ENCODE data around the gene PRKRA.

PRKRA gene

DNA sequence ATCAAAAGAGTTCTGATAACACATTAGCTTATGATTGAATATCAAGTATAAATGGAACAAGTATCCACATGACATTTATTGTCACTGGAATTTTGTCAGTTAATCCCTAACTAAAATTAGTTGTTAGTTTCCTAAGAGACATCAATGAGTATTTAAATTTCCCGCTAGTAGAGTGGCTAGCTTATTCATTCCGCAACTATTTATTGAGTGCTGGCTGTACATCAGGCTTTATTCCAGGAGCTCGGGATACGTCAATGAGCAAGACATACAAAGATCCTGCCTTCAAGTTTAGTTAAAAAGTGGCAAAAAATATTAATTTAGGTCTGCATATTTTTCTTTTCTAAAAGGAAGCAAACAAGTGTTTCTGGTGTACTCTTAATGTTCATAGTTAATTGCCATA is 59.3 kb downstream of the PRKRA start:
- Histone ChIP-seq H3K4me3 (ENCODE audit: low read length) (no peak overlapping the region), H3K4me1 (ENCODE audit: insufficient read depth, low read length) (no peaks in the 10 kb centered on the region), H3K27me3 (ENCODE audit: insufficient read depth, low read length) (no peaks in the 10 kb centered on the region), H3K27ac (ENCODE audit: low read depth, low read length) (no peak overlapping the region), H3K36me3 (ENCODE audit: insufficient read depth, low read length) (0 out of 2 replicates have a peak, but pooled peaks cover 5% of the 10 kb centered on the region), H3K9ac (ENCODE audit: low read depth, low read length) (no peak overlapping the region), H3K9me3 (ENCODE audit: insufficient read depth, low read depth, low read length) (no peaks in the 10 kb centered on the region)
- 95% methylated on average over 4 of the region's 4 CpGs for WGBS

DNA sequence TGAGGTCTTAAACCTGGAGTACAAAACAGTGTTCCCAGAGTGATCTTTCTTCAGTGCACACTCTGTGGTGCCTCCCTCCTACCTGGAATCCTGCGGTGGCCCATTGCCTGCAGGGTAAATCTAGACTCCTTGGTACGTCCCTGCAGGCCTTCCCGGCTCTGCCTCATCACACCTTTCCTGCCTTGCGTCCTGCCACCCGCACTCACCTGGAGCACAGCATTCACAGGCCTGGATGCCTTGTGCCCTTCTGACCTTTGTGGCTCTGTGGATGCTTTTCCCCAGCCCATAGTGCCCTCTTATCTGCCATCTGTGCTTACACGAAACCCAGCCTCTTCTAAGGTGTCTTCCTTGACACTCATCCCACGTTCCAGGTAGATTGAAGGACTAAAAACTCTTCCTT is 62.7 kb downstream of the PRKRA start:
- WGBS, result 92% methylated on average over 7 of the region's 7 CpGs
- Histone ChIP-seq H3K4me1 (ENCODE audit: insufficient read depth, low read length) (no peaks in the 10 kb centered on the region), H3K27me3 (ENCODE audit: insufficient read depth, low read length) (no peaks in the 10 kb centered on the region), H3K36me3 (ENCODE audit: insufficient read depth, low read length) (0 out of 2 replicates have a peak, but pooled peaks cover 5% of the 10 kb centered on the region), H3K27ac (ENCODE audit: low read depth, low read length) (no peak overlapping the region), H3K4me3 (ENCODE audit: low read length) (no peak overlapping the region), H3K9me3 (ENCODE audit: insufficient read depth, low read depth, low read length) (no peaks in the 10 kb centered on the region), H3K9ac (ENCODE audit: low read depth, low read length) (no peak overlapping the region)

DNA sequence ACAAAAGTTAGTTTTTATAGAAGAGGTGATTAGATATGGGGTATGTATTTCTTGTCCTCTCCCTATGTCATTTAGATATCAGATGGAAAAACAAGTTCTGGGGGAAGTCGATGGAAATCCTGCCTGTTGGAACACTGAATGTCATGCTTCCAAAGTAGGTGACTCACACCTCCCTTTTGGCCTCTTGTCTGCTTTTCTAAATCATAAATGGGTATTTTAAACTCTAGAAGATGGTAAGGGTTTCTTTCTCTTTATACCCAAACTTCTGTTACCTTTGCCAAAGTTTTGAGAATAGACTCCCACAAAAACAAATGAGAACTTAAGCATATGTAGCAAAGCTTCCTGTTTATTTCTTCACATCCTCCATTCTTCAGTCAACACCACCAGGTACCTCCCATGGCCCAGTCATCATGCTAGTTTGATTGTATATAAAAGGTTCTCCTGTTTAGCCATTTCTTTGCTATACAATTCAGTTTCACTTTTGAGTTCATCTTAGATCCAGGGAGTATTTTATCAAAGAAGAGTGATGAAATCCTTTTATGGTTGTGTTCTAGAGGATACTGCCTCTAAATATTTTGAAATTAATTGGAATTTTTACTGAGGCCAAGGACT is 63.9 kb downstream of the PRKRA start:
- Histone ChIP-seq H3K36me3 (ENCODE audit: insufficient read depth, low read length) (0 out of 2 replicates have a peak, but pooled peaks cover 5% of the 10 kb centered on the region), H3K9me3 (ENCODE audit: insufficient read depth, low read depth, low read length) (no peaks in the 10 kb centered on the region), H3K9ac (ENCODE audit: low read depth, low read length) (no peak overlapping the region), H3K4me1 (ENCODE audit: insufficient read depth, low read length) (no peaks in the 10 kb centered on the region), H3K27ac (ENCODE audit: low read depth, low read length) (no peak overlapping the region), H3K4me3 (ENCODE audit: low read length) (no peak overlapping the region), H3K27me3 (ENCODE audit: insufficient read depth, low read length) (no peaks in the 10 kb centered on the region)
- WGBS, result 100% methylated on average over 1 of the region's 1 CpG

DNA sequence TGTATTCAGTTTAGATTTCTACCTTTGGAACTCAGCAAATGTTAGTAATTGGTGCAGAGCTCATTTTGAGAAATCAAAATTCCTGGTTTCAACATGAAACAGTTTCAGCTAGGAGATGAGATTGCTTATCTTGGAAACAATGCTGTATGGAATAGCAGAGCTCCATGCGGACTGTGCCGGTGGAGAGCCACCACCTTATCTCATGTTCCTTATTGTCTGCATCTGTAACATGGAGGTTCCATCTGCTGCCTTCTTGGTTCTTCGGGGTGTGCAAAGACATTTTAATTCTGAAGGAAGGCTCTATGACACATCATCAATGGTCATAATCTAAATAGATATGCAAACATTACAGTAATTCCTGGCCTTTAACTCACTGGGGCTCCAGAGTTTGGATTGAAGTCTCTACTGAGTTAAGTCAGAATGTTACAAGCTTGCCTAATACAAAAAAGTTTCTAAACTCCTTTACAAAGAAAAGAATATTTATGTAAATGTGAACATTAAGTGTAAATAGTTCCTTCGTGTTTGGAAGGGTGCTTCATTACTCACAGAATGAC is 65.3 kb downstream of the PRKRA start:
- no peak overlapping the region for H3K9ac ChIP-seq (ENCODE audit: low read depth, low read length)
- H3K27ac ChIP-seq (ENCODE audit: low read depth, low read length), result no peak overlapping the region
- WGBS, result 90% methylated on average over 3 of the region's 4 CpGs

DNA sequence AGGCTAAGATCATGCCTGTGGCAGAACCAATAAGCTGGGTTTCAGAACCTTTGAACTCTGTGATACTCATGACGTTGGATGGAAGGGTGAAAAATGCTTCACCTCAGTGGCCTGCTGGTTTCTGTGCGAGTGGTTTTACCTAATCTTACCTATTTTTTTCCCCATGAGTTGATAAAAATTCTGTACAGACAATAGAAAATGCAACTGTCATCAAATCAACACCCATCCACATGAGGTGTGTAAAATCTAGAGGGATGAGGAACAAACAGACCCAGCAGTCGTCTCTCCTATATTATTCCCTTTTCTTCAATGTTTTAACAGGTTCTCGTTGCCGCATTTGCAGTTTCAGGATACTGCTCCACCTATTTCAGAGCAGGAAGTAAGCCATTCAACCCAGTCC is 67.3 kb downstream of the PRKRA start:
- Histone ChIP-seq H3K36me3 (ENCODE audit: insufficient read depth, low read length) (0 out of 2 replicates have a peak, but pooled peaks cover under 1% of the 10 kb centered on the region), H3K9me3 (ENCODE audit: insufficient read depth, low read depth, low read length) (no peaks in the 10 kb centered on the region), H3K27me3 (ENCODE audit: insufficient read depth, low read length) (no peaks in the 10 kb centered on the region), H3K4me1 (ENCODE audit: insufficient read depth, low read length) (no peaks in the 10 kb centered on the region), H3K9ac (ENCODE audit: low read depth, low read length) (no peak overlapping the region), H3K4me3 (ENCODE audit: low read length) (no peak overlapping the region), H3K27ac (ENCODE audit: low read depth, low read length) (no peak overlapping the region)
- 95% methylated on average over 5 of the region's 5 CpGs for WGBS

More for the DNA sequence above, 65.3 kb downstream of the PRKRA start:
- Histone ChIP-seq H3K4me1 (ENCODE audit: insufficient read depth, low read length) (no peaks in the 10 kb centered on the region), H3K36me3 (ENCODE audit: insufficient read depth, low read length) (0 out of 2 replicates have a peak, but pooled peaks cover 5% of the 10 kb centered on the region), H3K4me3 (ENCODE audit: low read length) (no peak overlapping the region), H3K9me3 (ENCODE audit: insufficient read depth, low read depth, low read length) (no peaks in the 10 kb centered on the region), H3K27me3 (ENCODE audit: insufficient read depth, low read length) (no peaks in the 10 kb centered on the region)
